HG03045 (cell line): ENCODE measurements around the gene POLR3C.
A peak's percentile ranks its signal among the peaks of the same experiment; 100 is the strongest.

Experiments
- ATAC-seq: cut with Tn5 transposase; IDR thresholded peaks from one replicate; pipeline ENCODE4 v1.9.1; 2021; ENCODE audit warnings: mild to moderate bottlenecking, moderate library complexity; ENCODE audit not compliant: unreplicated experiment

POLR3C gene

DNA sequence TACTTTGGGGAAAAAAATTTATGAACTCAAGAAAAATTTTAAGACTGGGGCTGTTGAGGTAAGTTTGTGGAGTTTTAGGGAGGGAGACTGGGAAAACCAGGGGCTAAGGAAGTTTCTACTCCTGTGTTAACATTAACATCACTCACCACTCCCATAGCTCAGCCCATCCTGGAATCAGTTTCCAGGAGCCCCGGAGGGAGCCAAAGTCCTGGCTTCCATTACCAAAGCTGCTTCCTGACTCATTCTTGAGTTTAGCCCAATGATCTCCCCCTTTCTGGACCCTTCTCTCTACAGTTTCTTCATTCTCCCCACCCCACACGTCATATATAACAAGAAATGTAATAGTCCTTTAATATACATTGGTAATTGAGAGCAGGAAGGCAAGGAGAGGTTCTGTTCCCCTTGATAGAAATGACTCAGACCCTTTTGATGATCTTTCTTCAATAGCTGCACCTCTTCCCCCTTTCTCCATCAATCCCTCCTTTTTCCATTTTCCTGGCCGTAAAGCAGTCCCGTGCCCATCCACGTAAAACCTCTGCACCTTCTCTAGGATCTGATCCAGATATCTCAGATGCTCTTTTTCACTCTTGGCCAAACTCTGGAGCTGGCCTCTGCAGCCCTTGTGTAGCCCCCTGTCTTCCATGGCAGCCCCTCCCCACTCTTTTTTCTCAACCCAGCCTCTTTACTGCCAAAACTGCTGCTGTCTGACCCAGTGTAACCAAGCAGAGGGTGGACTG lies 39.5 kb downstream of the POLR3C start:
- ATAC-seq: no peak

DNA sequence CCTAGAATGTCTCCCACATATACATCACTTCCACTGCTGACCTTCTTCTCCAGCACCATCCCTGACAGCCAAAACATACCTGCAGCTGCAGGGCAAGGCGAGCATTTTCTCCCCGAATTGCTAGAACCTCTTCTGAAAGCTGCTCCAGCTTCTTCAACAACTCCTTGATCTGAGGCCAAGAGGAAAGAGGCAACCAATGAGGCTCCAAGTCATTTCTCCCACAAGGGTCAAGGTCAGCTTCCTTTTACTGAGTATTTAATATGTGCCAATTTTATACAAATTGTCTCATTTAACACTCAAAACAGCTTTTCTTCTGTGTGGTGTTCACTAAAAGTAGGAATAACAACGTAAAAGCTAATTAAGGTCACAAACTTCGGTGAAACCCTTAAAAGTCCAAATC lies 44.2 kb downstream of the POLR3C start:
- ATAC-seq: no peak

DNA sequence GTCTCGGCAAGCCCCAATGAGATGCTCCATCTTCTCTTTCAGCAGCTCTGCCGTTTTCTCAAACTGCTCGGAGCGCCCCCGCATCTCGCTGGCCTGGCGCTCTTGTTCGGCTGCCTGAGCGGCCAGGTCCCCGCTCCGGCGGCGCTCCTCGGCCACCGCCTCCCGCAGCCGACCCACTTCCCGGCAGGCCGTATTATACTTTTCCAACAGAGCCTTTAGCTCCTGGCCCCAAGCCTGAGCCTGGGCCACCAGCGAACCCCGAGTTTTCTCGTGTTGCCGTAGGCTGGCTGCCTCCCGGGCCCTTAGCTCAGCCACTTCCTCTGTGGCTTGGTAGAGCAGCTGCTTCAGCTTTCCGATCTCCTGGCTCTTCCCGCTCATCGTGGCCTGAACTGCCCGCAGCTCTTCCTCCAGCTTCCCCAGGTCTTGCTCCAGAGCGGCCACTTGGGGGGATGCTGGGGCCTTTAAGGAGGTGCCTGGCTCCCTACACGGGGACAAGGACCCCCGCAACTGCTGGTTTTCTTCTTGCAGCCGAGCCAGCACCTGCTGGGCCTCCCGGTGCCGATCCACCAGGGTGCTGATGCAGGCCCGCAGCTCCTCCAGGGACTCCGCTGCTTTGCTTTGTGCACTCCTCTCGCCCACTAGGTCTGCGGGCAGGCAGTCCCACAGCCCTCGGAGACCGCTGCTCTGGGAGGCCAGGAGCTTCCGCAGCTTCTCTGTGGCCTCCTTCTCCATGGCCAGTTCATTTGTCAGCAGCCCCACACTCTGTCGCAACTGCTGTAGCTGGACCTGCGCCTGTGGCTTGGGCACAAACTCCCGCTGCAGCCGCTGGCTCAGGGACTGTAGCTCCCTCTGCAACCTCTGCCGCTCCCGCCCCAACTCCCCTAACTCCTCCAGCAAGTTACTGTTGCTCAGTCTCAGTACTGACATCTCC lies 48.3 kb downstream of the POLR3C start:
- ATAC-seq: no peak

DNA sequence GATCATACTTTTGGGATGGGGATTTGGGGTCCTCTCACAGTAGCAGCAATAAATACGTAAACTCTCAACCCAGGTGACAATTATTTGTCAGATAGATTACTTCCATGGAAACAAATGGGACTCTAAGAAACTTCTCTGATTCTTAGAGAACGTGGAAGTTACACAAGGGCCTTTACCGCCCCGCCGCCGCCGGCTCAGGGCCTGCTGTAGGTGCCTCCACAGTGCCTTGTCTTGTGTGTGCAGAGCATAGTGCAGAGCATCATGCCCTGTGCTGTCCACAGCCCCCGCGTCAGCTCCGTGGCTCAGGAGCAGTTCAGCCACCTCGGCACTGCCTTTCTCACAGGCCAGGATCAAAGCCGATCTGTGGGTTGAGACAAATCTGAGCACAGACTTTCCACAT lies 50.6 kb downstream of the POLR3C start:
- no peak for ATAC-seq

DNA sequence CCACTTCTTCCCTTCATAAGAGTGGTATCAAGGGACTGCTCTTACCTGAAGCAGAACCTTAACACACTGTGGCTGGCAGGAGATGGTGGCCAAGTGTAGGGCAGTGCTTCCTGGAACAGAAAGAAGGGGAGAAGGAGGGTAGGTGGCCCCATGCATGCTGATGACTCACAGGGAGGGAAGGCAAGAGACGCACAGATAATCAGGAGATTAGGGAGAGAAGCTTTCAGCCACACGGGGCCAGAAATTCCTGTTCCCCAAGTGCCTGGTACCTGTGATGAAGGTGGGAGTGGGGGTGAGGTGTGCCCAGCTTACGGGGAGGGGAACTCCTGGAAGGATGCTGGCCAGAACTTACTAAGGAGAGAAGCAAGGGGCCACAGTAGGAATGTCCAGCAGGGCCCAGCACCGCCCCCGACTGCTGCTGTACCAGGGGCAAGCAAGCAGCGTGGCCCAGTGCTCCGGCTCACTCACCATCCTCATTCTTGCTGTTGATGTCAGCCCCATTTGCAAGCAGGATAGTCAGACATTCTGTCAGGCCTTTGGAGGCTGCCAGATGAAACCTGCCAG lies 54.0 kb downstream of the POLR3C start:
- ATAC-seq: no peak

DNA sequence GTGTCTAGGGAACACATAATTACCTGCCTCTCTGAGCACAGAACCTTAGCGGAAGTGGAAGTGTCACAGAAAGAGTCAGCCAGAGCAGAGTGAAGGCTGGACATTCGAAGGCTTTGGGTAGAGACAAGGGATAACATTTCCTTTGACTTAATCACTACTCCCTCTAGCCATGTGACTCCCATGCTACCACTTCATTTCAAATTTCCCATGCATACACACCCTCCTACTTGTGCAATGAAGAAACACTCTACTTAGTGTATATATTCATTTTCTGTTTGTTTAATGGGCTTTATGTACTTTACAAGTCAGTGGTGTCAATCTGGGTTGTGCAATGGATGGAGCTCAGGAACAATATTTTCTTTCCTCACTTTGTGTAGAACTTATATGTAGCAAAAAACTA lies 54.7 kb downstream of the POLR3C start:
- ATAC-seq: no peak

DNA sequence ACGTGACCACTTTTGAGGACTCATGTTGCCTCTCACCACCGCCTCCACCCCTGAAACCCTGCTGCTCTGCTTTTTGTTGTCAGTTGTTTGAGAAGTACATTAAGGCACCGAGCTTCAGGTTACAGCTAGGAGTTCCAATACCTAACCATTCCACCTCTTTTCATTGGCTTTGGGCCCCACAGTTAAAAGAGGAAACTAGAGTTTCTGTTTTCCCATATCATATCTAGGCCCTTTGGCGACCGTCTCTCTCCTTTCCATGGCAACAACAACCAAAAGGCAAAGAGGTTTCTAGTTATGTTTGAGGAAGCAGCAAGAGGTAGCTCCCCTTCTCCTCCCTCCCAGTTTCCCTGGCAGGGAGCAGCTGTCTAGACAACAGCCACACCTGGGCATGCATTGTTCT lies 55.8 kb downstream of the POLR3C start:
- ATAC-seq: no peak

DNA sequence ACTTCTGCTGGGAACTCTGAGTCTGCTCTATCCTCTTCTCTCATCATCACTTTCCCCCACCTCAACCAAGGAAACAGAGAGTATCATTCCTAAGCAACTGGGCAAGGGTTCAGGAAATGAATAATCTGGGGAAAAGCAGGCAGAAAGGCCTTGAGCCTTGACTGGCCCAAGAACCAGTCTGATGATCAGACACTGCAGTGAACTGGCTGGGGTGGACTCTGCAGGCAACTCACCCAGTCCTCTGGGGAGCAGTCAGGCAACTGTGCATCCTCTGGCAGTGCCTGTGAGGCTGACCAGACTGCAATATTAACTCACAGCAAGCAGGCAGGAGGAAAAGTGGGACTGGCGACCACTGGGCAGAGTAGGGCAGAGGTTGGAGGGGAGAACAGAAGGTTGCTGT lies 60.7 kb downstream of the POLR3C start:
- no peak for ATAC-seq

DNA sequence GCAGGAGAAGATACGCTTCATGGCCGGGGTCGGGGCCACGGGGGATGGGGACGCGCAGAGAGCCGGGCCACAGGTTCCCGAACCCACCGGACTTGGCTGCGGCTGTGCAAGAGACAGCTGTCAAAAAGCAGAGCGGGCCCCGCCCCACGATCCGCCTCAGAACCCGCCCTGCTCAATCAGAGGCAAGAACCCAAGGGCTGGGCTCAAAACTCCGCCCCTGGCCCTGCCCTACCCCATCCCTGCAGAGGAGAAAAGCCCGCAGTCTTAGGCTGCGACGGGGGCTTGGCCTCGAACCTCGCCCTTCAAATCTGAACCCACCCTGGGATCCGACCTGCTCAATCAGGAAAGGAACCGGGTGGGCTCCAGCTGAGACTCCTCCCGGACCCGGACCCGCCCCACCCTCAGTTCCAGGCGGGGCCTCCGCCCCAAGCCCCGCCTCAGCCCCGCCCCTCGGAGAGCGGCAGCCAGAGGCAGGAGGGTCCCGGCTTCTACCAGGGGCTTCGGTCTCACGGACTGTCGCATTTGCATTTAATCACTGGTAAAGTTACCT lies 61.8 kb downstream of the POLR3C start, which contains the start of gene ANKRD35:
TSS of gene ANKRD35 (minus strand) at position 129 of the 550 bp plus-strand sequence. CDS start at position 21, 108 bp downstream.
- ATAC-seq: peak; percentile 98

DNA sequence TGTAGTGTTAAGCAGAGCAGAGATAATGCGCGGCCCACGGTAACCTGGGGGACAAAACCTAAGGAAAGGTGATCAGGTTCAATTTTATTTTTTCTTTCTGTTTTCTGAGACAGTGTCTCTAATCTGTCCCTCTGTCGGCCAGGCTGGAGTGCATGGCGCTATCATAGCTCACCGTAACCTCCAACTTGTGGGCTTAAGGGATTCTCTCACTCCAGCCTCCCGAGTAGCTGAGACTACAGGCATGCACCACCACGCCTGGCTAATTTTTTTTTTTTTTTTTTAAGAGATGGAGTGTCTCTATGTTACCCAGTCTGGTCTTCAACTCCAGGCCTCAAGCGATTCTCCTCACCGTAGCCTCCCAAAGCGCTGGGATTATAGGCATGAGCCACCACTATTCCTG lies 62.4 kb downstream of the POLR3C start:
- ATAC-seq: no peak

DNA sequence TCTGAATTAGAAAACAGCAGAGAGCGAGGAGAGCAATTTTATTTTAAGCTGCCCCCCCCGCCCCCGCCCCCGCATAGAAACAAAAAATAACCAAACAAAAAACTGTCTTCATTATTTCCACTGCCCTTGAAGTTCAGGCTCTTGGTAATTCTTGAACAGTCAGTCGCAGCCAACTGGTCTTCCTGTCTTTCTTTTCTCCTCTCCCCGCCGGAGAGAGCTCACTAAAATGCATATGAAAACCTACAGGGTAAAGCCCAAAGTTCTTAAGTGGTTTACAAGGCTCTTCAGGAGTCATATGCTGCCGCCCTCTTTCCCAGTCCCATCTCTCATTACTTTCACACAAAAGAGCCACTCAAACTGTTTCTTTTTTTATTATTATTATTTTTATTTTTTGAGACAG lies 62.8 kb downstream of the POLR3C start:
- ATAC-seq: no peak

DNA sequence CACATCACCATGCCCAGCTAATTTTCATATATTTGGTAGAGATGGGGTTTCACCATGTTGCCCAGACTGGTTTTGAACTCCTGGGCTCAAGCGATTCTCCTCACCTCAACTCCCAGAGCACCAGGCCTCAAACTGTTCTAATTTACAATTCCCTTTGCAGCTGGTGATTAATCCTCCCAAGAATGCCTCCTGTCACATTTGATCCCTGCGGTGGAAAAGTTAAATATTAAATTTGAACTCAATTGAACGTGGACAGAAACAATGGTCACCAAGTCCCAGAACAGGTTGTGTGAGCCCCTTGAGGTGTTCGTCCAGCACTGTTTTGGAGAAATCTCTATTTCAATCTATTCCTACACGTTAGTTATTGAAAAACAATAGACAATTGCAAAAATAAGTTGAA lies 63.6 kb downstream of the POLR3C start:
- no peak for ATAC-seq

DNA sequence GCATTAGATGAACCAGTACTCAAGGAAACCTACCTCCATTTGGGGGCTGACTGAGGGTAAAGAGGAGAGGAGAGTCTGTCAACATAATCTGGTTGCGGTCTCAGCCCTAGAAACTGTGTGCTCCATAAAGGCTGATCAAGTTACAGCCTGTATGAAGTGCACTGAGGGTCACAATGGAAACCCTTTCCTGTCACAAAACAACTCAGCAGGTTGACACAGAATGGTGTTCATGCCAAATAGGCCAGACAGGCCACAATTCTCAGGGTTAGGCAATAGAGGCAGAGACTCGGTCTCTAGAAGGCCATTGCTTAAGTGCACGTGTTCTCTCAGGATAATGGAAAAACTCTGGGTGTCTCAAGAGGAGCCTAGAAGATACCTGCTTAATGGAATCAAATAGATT lies 65.7 kb downstream of the POLR3C start:
- no peak for ATAC-seq

DNA sequence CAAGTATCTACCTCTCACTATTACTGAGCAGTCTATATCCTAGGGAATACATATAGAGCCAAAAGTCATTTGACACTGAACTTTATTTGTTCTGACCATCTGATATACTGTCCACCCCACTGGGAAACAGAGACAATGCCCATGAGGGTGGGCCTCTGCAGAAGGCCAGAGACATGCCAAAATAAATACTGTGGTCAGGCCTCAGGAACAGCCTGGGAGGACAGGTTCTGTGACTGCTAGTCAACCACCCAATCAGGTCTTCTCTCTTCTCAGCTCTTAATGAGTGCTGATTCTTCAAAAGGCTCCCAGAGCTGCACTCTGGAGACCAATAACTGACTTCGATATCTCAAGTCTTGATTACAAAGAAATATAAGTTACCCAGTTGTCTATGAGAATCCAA lies 67.1 kb downstream of the POLR3C start:
- no peak for ATAC-seq

DNA sequence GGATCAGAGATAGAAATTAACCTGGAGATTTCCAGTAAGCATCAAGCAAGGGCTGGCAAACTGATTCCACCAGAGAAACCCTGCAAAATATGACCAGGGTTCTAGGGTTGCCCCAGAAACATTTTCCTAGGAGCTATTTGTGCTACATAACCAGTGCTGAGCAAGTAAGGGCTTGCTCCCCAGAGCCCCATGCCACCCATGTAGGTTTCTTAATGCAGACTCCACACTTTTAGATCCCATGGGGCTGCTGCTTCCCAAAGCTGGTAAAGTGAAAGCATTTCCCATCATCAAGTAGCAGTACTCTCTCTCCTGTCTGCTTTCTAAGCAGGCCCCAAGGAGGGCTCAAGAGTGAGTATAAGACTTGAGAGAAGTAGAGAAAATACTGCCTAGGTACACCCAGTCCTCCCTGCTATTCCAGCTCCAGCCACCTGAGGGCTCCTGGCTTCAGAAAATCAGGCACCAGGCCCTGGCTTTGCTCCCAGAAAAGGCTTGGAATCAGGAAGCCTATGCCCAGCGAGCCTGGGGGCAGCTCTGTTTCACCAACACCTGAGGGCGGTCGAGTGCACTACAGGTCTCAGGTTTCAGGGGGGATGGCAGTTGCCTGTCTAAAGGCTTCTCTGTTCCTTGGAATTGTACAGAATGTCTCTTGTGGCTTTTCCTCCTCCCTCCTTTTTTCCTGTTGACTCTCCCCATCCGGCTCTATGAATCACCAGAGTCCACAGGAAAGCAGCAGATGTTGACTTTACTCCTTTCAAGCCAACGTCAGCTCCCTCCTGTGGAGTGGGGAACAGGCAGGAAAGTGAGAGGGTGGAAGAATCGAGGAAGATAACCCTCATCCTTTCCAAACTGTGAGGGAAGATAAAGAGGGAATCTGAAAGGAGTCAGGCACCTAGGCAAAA lies 67.8 kb downstream of the POLR3C start:
- ATAC-seq: no peak

DNA sequence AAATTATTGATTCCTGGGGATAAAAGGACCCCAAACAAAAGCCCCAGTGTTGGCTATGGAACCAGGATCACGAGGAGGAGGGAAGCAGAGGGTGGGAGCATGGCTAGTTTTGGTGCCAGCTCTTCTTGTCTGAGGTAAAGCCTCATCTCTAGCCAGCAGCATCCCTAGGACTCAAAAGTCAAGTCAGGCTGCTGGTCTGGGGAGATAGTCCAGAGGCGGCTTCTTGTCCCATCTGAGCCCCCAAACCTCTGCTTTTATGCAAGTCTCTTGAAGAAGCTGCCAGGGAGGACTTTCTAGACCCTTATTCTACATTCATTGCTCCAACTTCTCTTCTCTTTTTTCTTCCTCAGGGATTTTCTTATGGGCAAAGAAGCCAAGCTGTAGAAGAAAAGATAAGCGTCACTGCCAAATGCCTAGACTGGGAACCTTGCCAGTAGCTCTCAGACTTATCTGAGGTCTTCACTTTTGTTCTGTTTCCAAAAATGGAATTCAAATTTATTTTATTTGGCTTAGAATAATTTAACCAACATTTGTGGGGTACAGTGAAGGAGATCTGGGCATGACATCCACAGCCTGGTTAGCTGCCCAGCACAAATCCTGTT lies 68.6 kb downstream of the POLR3C start:
- no peak for ATAC-seq

DNA sequence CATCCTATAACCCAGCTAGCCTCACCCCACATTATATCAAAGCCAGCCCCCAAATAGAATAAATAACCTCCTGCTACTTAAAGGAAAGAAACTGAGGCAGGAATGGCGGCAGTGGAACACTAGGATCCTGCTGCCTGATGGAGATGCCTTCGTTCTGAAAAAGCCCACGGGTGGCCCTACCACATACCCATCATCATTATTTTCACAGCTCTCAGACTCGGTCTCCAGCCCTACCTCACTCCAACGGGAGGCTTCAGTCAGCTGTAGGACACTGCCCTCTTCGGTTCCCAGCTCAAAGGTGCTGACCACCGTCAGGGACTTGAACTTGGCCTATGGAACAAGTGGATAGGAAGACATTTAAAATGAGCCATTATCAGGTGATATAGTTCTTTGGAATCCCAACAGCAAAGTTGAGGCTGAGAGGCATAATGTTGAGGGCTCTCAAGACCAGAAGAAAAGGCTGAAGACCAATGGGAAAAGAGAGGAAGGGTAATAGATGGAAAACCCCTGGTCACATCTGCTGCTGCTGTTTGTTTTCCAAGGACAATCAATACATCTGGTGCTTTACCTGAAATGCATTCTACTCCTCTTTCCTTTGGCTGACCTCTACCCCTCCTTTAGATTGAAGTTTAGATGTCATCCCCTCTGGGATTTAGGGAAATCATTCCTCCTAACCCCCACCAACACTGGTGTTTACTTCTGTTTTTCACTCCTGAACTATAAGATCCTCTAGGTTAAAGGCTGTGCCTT lies 69.5 kb downstream of the POLR3C start:
- no peak for ATAC-seq
